ENCODE measurements around the gene GPR55. TPM values are rescaled to one million over a fixed set of nuclear protein-coding genes. Genes with fewer than 3 reads are reported as not detected.

GPR55 gene
- total and polyA plus RNA-seq, 10 donors = 0.86 to 6.8 (median 3.1) TPM

- TF ChIP-seq POLR2A (IDR thresholded peaks at IDR 0.05) (no peak), POLR2AphosphoS5 (IDR thresholded peaks at IDR 0.05) (no peak), CTCF (IDR thresholded peaks at IDR 0.05 in 8 of 11, conservative IDR thresholded peaks at IDR 0.05 in 3 of 11) (no peak)
- intact Hi-C loops (cut with DNase I; ENCODE audit: low total_unique reads) = no loop called here
- Histone ChIP-seq H3K9me3 (no peaks in the 10 kb centered on the region), H3K4me3 (no peak overlapping the region), H3K27ac (peak overlapping the region in 1 of 8 donors; percentile 56), H3K36me3 (no peaks in the 10 kb centered on the region), H3K4me1 (peaks cover 0 to 17% (median 7%) of the 10 kb centered on the region in 6 donors), H3K27me3 (replicated peaks in 1 of 7) (peaks cover 0 to 7% (median 0%) of the 10 kb centered on the region in 7 donors)
- 80 to 91% (median 87%) methylated on average over 7 of the region's 7 CpGs for WGBS, 5 donors
- no peak for DNase-seq
Measured at GRCh38 chr2:230946429-230947234, 21.6 kb upstream of the GPR55 start.

- no peaks in the 10 kb centered on the region for H3K36me3 ChIP-seq
- intact Hi-C loops (cut with DNase I; ENCODE audit: low total_unique reads) = no loop called here
- DNase-seq = no peak
- peaks cover 0 to 17% (median 7%) of the 10 kb centered on the region in 6 donors for H3K4me1 ChIP-seq
- no peak overlapping the region for H3K4me3 ChIP-seq
- H3K27ac ChIP-seq = peak overlapping the region in 1 of 8 donors; percentile 37
- TF ChIP-seq POLR2A (IDR thresholded peaks at IDR 0.05) (no peak), POLR2AphosphoS5 (IDR thresholded peaks at IDR 0.05) (no peak), CTCF (IDR thresholded peaks at IDR 0.05 in 8 of 11, conservative IDR thresholded peaks at IDR 0.05 in 3 of 11) (no peak)
- H3K27me3 ChIP-seq (replicated peaks in 1 of 7) = peaks cover 0 to 7% (median 0%) of the 10 kb centered on the region in 7 donors
- no peaks in the 10 kb centered on the region for H3K9me3 ChIP-seq
- WGBS, 5 donors = 82 to 97% (median 92%) methylated on average over 20 to 21 of the region's 21 CpGs
Measured at GRCh38 chr2:230944757-230945372, 19.8 kb upstream of the GPR55 start.

GRCh38 chr2:230944123-230944653 lies 19.1 kb upstream of the GPR55 start:
- intact Hi-C loops (cut with DNase I; ENCODE audit: low total_unique reads) = no loop called here
- TF ChIP-seq CTCF (IDR thresholded peaks at IDR 0.05 in 8 of 11, conservative IDR thresholded peaks at IDR 0.05 in 3 of 11) (no peak), POLR2AphosphoS5 (IDR thresholded peaks at IDR 0.05) (no peak), POLR2A (IDR thresholded peaks at IDR 0.05) (no peak)

More at GRCh38 chr2:230944123-230944653, 19.1 kb upstream of the GPR55 start:
- Histone ChIP-seq H3K9me3 (no peaks in the 10 kb centered on the region), H3K4me3 (peak overlapping the region in 1 of 8 donors; percentile 4), H3K36me3 (no peaks in the 10 kb centered on the region), H3K27me3 (replicated peaks in 1 of 7) (peaks cover 0 to 7% (median 0%) of the 10 kb centered on the region in 7 donors), H3K4me1 (peaks cover 0 to 17% (median 7%) of the 10 kb centered on the region in 6 donors), H3K27ac (peak overlapping the region in 1 of 8 donors; percentile 37)
- WGBS, 5 donors = 50 to 72% (median 68%) methylated on average over 10 to 11 of the region's 11 CpGs
- no peak for DNase-seq
